GM18873 (cell line): ENCODE data around the gene GALNS.
A peak's percentile ranks its signal among the peaks of the same experiment; 100 is the strongest.

Source experiments
- ATAC-seq: cut with Tn5 transposase; IDR thresholded peaks from one replicate; pipeline ENCODE4 v1.9.1; 2021; ENCODE audit warnings: mild to moderate bottlenecking, moderate library complexity, moderate number of reproducible peaks; ENCODE audit not compliant: unreplicated experiment, low FRiP score

Gene GALNS

DNA sequence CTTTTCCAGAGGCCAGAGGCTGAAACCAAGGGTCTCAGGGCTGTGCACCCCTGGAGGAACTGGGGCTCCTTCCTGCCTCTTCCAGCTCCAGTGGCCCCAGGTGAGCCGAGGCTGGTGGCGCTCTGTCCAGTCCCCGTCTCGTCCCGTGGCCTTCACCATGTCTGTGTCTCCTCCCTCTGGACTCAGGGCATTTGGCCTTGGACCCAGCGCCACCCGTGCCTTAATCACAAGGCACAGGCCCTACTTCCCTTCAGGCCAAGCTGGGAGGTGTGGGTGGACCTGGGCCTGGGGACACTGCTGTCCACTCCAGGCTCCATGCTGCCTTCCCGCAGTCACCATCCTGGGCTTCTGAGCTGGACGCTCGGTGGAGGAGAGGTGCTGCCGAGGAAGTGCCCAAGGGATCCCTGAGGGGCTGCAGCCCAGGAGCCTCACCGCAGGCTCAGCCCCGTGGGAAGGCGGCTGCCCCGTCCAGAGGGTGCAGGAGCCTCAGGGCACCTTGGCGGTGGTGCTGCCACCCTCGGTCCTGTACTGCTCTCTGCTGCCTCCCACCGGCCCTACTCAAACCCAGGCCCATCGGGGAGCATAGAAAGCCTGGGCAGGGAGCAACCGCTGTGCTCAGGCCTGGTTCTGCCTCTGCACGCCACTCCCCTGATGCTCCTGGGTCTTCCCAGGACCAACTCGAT, 35.4 kb downstream of the GALNS start:
- ATAC-seq = no peak

DNA sequence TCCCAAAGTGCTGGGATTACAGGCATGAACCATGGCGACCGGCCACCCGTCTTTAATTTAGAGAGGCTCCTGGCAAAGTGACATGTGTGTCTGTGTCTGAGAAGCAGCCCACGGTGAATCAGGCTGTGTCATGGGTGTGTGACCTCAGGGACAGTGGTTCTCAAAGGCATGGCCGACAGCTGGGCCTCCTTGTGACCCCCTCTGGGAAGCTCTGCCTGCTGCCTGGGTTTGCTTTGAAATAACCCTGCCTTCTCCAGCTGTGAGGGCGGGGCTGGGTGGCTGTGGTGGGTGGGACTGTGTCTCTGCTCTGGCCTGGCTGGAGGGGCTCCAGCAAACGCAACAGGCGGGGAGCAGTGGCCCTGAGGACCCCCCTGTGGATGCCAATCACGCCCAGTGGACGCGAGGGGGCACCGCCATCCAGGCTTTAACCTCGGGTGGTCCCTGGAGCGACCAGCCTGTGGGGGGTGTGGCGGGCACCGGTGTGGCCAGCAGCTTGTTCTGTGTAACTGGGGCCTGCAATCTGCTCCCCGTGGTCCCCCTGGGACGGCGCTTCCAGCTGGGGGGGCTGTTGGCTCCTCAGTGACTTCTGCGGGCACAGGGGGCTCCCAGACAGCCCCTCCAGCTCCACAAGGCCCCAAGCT, 36.2 kb downstream of the GALNS start:
- ATAC-seq = no peak

DNA sequence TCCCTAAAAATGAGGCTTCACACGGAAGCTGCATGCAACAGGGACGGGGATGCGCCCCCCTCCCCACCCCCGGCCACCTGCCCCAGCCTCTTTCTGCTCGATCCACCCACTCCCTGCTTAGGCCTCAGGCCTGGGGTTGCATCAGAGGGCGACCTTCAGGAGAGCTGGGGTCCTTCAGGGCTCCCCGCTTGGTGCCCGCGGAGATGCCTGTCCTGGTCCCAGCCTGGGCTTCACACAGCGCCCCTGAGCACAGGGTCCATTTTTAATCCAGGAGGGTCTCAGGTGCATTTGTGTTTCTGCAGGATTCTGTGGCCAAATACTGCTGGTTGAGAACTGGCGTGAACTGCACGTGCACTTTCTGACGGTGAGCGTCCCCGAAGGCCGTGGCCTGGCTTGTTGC, 37.6 kb downstream of the GALNS start:
- ATAC-seq = no peak

DNA sequence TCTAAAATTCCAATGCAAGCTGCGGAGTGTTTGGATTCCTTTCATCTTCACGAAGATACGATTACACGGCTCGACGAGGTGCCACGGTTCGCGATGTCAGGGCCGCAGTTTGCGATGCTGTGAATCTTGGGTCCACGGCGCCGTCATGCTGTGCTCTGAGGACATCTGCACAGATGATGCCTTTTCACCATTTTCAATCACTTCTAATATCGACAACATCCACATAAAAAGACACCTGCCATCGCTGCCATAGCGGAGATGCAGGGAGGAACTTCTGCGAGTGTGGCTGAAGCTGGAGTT, 38.2 kb downstream of the GALNS start:
- no peak for ATAC-seq

DNA sequence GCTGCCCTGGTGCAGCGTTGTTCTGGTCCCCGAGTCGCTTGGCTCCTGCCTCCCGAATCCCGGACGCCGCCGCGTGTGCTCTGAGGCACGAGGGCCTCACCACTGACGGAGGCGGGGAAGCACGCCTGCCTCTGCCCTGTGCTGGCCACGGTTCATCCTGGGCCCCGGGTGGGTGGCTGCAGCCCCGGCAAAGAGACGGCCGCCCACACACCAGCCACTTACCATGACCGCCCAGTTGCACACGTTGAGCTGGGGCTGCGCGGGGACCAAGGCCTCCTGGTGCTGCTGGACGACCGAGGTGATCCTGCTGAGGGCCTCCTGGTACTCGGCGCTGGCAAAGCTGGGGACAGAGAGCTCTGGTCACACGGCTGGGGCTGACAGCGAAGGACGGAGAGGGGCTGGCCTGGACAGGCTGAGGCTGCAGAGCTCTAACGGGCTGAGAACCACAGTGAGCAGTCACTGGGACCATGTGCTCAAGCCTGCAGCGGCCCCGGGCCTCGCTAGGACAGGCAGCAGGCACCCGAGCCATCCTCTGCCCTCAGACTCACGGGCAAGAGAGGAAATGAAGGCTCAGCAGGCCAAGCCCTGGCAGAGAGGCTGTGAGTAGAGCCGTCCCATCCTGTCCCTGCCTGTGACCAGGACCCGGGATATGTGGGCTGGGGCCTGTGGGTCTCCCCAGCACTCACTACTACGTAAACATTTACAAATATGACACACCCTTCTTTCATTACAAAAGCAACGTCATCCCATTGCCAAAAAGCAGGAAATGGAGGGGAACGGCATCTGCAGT, 38.8 kb downstream of the GALNS start:
- no peak for ATAC-seq

DNA sequence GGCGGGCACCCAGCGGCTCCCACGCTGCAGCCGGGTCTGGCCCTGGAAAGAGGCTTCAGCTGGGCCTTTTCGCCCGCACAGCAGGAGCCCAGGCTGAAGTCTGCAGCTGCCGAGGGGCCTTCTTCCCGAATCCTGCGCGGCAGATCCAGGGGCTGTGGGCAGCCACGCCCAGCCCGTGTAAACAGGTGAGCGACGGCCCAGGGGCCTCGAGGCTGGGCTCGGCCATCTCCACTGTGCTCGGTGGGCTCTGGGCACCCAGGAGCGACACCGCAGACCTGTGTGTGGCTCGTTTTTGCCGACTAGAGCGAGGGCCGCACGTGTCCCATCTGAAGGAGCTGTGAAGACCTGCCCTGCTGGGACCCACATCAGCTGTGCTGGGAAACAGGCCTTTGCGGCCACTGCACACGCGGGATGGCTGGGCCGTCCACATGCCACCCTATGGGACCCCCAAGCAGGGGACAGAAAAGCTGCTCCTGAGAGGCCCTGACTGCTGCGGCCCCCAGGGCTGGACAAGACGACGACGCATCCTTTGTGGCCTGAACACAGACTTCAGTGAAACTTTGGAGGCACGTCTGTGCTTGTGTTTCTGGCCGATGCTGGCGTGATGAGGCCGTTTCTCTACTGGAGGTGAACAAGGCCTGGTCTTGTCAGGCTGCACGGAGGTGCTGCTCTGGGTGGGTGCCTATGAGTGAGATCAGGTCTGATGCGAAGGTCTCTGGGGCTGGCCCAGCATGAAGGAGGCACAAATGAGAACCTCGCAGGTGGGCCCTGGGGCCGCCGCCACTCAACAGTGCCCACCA, 39.8 kb downstream of the GALNS start:
- no peak for ATAC-seq

DNA sequence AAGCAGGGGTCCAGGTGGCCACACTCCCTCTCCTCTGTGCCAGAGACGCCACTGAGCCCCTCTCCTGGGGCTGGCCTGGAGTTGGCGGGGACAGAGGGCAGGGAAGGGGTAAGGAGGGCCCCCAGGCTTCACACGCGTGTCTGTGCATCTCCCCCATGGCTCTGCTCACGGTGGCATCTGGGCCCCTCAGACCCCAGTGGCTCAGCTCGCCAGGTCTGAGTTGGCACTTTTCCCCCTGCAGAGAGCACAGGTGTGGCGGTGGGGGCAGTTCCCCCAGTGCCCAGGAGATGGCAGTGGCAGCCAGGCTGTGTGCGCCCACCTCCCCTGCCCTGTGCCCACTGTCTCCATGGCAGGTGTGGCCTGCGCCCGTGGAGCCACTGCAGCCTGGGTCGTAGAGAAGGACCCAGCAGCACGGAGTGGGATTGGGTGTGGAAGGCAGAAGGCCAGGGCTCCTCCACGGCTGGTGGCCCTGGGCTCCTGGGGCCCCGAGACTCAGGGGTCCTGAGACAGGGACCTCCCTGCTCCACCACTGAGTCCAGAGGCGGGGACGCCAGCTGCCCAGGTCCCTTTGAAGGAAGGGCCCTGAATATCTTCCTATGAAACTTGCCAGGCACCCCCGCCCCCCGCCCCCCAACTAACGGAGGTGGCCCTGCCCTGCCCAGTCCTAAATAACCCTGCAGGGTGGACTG, 40.7 kb downstream of the GALNS start:
- no peak for ATAC-seq

DNA sequence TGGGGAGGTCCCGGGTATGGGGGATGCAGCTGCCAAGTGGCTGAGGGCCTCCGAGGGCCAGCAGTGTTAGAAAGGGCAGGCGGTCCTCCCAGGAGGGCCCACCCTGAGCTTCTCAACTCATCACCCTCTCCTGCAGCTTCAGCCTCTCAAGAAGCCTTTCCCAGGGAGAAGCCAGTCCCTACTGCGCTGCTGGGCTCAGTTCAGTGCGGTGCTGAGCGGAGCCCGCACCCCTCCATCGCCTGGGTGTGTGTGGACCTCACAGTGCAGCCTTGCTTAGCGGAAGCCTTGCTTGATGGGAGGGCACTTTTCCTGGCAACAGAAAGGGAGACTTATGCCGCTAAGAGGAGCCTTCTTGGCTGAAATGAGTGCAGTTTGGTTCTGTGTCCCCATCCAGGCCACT, 41.5 kb downstream of the GALNS start:
- ATAC-seq = no peak

DNA sequence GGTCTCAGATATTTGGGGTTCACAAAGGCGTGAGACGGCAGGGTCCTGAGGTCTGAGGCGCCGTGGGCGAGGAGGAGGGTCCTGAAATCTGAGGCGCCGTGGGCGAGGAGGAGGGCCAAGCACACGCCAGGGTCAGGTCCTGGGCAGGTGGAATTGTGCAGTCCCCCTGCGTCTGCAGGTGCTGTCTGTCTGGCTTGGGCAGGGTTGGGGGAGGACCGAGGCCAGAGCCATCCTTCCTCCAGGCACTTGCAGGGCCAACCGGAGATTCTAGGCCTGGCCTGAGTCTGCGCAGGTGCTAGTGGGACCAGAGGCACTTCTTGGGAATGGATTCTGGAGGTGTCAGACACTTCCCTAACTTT, 42.6 kb downstream of the GALNS start:
- ATAC-seq = no peak

DNA sequence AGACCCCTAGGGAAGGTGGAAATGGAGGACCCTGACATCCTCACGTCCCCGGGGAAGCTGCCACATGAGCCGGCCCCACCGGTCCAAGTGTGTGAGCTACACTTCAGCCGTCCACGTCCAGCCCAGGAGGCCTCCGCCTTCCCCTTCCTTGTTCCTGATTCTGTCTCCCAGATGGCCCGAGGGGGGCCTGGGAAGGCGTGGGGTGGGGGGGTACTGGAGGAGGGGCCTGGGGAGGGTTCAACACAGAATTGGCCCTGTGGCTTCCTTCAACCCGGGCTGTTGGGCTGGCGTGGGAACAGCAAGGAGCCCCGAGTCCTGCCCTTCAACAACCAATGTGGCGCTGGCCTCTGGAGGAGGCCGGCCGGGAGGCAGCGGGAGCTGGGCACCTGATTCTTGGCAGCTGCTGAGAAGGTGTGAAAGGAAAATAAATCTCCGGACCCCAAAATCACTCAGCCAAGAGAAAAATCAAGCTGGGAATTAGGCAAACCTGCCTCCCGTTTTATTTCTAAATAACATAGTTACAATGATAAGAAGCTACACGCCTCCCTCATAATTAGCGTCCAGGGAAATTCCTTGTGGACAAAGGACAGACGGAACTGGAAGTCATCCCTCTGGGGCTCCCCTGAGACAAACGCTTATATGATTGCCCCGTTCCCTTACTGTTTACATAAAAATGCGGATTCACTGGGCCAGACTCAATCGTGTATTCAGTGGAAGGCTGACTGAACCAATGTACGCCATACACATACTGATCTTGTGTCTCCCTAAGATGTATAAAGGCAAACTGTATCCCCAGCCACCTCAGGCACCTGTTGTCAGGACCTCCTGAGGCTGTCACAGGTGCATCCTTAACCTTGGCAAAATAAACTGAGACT, 43.2 kb downstream of the GALNS start:
- ATAC-seq = no peak

DNA sequence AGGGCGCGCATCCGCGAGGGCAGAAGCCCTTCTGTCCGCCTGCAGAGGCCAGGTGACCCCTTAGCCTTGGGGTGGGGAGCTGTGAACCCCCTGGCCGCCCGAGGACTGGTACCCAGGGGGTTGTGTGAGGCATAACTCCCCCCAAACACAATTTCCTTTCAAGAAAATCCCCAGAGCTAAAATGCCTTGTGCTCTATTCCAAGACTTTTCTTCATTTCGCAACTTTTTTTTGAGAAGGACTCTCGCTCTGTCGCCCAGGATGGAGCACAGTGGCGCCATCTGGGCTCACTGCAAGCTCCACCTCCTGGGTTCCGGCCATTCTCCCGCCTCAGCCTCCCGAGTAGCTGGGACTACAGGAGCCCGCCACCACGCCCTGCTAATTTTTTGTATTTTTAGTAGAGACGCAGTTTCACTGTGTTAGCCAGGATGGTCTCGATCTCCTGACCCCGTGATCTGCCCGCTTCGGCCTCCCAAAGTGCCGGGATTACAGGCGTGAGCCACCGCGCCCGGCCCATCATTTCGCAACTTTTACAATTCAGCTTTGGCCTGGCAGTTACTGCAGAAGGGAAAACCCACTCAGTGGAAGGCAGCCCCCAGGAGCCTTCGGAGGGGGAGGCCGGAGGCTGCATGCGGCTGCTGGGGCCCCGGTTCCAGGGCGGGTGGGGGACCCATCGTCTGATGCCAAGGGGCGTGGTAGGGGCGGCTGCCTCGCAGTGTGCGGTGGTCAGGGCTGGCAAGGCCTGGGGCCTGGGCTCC, 44.1 kb downstream of the GALNS start:
- ATAC-seq = no peak

DNA sequence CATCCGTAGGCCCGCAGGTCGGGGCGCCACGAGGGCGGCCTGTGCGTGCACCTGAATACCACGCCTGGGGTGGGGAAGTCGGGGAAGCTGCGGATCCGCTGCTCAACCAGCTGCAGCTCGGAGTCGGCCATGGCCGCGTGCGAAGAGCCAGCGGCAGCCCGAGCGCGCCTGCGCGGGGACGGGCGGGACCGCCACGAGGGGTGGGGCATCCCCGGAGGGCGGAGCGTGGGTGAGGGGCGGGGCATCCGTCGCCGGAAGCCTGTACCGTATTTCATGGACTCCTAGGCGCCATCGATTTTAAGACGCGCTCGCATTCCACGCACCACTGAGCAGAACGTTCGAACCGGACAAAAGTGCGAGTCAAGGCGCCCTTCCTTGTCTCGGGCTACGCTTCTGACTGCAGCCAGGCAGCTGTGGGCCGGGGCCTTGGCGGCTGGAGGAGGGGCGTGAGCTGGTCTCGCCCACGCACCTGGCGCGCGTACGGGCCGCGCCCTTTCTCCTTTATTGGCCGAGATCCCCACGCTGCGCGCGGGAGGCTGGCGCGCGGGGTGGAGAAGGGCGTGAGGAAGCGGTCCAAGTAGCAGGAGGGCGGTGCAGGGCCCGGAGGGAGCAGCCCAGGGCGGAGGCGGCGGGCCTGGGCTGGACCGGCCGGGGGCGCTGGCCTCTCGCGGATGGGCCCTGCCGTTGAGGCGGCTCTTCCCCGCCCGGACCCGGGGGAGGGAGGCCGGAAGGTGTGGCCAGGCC, 44.8 kb downstream of the GALNS start, which contains the start of gene APRT:
Gene APRT (minus strand): TSS at position 160 of the 744 bp plus-strand sequence. CDS start 29 bp downstream, at position 131.
- ATAC-seq = peak; percentile 56

DNA sequence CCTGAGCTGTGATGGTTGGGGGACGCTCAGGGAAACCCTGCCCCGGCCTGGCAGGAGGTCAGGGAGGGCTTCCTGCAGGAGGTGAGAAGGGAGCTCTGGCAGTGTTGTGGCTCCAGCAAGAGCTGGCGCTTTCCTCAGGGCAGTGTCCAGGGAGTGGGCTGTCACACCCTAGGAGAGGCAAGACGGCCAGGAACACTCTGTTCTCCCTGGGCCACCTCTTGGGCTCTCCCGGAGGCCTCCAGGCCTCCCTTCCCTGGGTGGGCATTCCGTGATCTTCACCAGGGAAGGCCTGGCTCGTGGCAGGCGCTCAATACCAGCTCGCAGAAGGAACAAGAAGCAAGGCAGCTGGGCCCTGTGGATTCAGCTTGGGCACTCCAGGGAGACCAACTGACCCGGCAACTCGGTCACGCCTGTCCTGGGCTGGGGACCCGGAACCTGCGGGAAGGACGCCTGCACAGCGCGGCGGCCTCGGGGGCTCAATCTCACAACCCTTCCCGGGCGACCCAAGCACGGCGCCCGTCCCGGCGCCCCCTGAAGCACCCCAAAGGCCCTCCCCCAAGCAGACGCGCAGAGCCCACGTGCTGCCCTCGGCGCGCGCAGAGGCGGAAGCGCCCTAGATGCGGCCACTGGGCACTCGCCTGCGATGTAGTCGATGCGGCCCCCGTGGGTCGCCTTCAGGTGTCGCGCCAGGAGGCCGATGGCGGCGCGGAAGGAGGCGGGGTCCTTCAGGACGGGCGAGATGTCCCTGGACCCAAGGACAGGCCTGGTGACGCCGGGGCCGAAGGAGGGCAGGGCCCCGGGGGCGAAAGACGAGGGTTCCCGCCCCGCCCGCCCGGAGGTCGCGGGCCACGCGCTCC, 45.6 kb downstream of the GALNS start:
- peak; percentile 39 for ATAC-seq

DNA sequence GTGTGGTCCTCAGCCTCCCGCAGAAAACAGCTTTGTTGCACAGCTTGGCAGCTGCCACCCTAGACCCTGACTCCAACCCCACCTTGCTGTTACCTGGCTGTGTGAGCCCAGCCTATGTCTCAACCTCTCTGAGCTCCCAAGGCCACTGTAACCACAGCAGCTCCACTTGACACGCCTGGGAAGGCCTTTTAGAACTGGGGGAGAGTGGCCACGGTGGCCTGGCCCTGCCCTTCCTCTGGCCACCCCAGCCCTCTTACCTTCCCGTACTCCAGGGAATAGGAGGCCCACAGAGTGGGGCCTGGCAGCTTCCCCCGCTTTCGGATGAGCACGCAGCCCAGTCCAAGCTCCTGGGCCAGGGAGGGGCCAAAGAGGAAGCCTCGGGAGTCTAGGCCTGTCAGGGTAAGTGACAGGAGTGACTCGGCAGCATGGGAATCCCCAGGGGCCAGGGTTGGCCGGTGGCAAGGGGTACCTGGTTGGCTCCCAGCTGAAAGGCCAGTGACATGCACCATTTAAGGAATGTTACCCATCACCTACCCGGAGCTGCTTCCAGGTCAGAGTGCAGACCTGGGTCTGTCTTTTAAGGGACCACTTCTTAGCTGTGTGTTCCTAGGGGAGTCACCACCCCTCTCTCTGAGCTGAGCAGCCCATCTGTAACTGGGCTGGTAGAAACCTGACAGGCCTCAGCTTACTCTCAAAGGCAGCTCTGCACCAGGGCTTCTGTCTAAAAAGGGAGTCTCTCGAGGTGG, 46.4 kb downstream of the GALNS start:
- ATAC-seq = no peak

DNA sequence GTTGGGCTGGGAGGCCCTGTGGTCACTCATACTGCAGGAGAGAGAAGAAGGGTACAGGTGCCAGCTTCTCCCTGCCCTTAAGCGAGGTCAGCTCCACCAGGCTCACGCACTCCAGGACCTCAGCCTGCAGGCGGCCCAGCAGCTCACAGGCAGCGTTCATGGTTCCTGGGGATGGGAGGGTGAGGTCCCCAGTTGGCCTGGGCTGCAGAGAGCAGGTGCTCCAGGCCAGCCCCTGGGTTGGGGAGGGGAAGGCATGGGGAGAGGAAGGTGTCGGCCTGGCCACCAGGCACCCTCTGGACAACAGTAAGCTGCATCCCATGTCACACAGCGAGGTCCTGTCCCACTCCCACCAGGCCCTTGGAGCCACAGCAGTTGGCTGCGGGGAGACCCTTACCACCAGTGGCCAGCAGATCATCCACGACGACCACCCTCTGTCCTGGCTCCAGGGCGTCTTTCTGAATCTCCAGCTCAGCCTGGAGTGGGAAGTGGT, 47.0 kb downstream of the GALNS start:
- no peak for ATAC-seq

DNA sequence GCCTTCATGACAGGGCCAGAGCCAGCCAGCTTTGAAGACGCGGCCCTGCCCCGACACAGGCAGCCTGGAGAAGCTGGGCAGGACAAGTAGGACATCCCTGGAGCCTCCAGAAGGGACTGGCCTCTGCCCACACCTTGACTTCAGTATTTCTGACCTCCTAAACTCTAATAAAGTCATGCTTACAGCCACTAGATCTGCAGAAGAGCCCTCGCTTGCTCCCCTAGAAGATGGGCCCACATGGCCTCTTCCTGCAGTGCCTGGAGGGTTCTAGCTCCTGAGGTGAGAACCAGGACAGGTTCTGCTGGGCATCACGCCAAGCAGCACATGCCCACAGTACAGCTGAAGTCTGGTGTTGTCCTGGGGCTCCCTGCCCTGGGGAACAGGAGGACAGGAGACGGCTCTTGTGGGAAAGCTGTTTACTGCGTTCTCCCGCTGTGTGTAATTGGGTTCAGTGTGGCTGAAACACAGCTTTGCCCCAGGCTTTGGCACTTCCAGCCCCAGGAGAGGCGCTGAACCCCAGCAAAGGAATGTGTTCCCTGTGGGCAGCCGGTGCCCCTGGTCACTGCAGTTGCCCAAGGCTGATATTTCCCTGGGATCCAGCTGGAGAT, 47.6 kb downstream of the GALNS start:
- no peak for ATAC-seq
